Breast epithelium (tissue), 4 donors: ENCODE results near the gene KIF12. TPM values are rescaled to one million over a fixed set of nuclear protein-coding genes. Genes with fewer than 3 reads are reported as not detected.
"Not testable (repeated sequence)": the region's sequence is repeated elsewhere in the genome, so short reads cannot be mapped to it uniquely, and the experiment has no call there.

Source experiments
- DNase-seq, 2 donors: peaks; one replicate each; pipeline ENCODE4 v3.0.0-alpha.2; 2019; ENCODE audit warnings: low spot score in 2 of 2
- H3K27ac ChIP-seq, 2 donors: fragments of 200-600 bp; sonication (generic) in 1 of 2; one replicate each; pipeline ENCODE4 v1.5.1; 2016 to 2019; ENCODE audit warnings: mild to moderate bottlenecking in 1 of 2
- H3K27me3 ChIP-seq, 2 donors: fragments of 200-600 bp; sonication (generic) in 1 of 2; one replicate each; pipeline versions ENCODE4 v1.5.1 to v1.6.0; 2017 to 2019; ENCODE audit warnings: control low read depth in 1 of 2, mild to moderate bottlenecking in 1 of 2
- H3K36me3 ChIP-seq: fragments of 200-600 bp; one replicate; pipeline ENCODE4 v1.5.1; 2019
- H3K4me1 ChIP-seq, 2 donors: fragments of 200-600 bp; sonication (generic); one replicate each; pipeline ENCODE4 v1.5.1; 2016 to 2019; ENCODE audit warnings: control low read depth in 1 of 2
- H3K4me3 ChIP-seq, 3 donors: fragments of 200-600 bp; sonication (generic); 1 replicate in 2 of 3; 2 replicates in 1 of 3; pipeline ENCODE4 v1.5.1; 2016 to 2019; ENCODE audit warnings: mild to moderate bottlenecking in 3 of 3, moderate library complexity in 2 of 3
- H3K9me3 ChIP-seq, 2 donors: fragments of 200-600 bp; sonication (generic) in 1 of 2; one replicate each; pipeline ENCODE4 v1.5.1; 2016 to 2019; ENCODE audit warnings: control low read depth in 1 of 2
- CTCF ChIP-seq, 3 donors: fragments of 450-650 bp; IDR thresholded peaks; one replicate each; pipeline ENCODE4 v1.5.1; 2016 to 2017; ENCODE audit warnings: antibody characterized with exemption in 3 of 3, mild to moderate bottlenecking in 3 of 3, moderate library complexity in 3 of 3
- POLR2A ChIP-seq: fragments of 450-650 bp; IDR thresholded peaks from one replicate; pipeline ENCODE4 v1.6.1; 2016; ENCODE audit warnings: antibody characterized with exemption, mild to moderate bottlenecking, moderate library complexity
- POLR2AphosphoS5 ChIP-seq, 3 donors: sonication (generic); formaldehyde crosslinking; IDR thresholded peaks; one replicate each; pipeline ENCODE4 v1.6.1; 2017; ENCODE audit warnings: antibody characterized with exemption in 3 of 3
- intact Hi-C: fragments of 100-400 bp; cut with DNase I; formaldehyde crosslinking; loops from one replicate; pipeline ENCODE4 v1.15.1; 2023; ENCODE audit warnings: low total_unique reads
- total RNA-seq, 3 donors: library from RNA; depleted of rRNA; stranded (reverse); fragments of >200 nt; gene quantifications; one replicate each; pipeline ENCODE4 v1.1.0, GENCODE V29; 2016

Gene KIF12
- total RNA-seq, 3 donors from 2014 or later: 14.4 to 34.4 TPM; not detected in 1

GRCh38 chr9:114047717-114048116 lies 51.4 kb downstream of the KIF12 start:
- no peaks in the 10 kb centered on the region for H3K4me1 ChIP-seq
- H3K36me3 ChIP-seq: no peaks in the 10 kb centered on the region

DNA sequence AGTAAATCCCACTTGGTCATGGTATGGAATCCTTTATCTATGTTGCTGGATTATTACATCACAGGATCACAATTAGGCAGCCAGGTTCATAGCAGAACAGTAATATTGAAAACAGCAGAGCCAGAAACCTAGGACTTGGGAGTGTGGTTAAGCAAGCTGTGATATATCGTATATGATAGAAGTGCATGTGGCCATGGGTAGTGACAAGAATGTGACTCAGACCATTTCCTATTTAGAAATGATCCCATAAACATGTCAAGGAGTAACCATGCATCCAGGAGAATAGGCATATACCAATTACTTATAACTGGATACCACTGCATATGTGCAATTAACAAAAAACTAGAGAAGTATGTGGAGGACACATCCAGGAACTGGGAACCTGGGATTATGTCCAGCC lies 52.2 kb downstream of the KIF12 start:
- TF ChIP-seq POLR2AphosphoS5 (IDR thresholded peaks at IDR 0.05) (no peak), CTCF (IDR thresholded peaks at IDR 0.05) (no peak), POLR2A (no peak)
- DNase-seq: no peak
- Histone ChIP-seq H3K4me3 (no peak overlapping the region), H3K36me3 (no peaks in the 10 kb centered on the region), H3K27ac (no peak overlapping the region), H3K27me3 (no peaks in the 10 kb centered on the region), H3K9me3 (peaks cover 0 to 7% of the 10 kb centered on the region in 2 donors), H3K4me1 (no peaks in the 10 kb centered on the region)
- intact Hi-C loops: no loop called here

More at GRCh38 chr9:114047717-114048116, 51.4 kb downstream of the KIF12 start:
- Histone ChIP-seq H3K4me3 (no peak overlapping the region), H3K27me3 (no peaks in the 10 kb centered on the region), H3K9me3 (peaks cover 0 to 7% of the 10 kb centered on the region in 2 donors), H3K27ac (no peak overlapping the region)
- DNase-seq: peak; percentile 16 to 22
- TF ChIP-seq POLR2AphosphoS5 (IDR thresholded peaks at IDR 0.05) (no peak), CTCF (IDR thresholded peaks at IDR 0.05) (peak in 1 of 3 donors; percentile 20)
- intact Hi-C loops: no loop called here

- Histone ChIP-seq H3K27ac (no peak overlapping the region), H3K4me3 (no peak overlapping the region), H3K27me3 (no peaks in the 10 kb centered on the region), H3K36me3 (no peaks in the 10 kb centered on the region), H3K4me1 (no peaks in the 10 kb centered on the region), H3K9me3 (peaks cover 0 to 7% of the 10 kb centered on the region in 2 donors)
- no peak for DNase-seq
- TF ChIP-seq CTCF (IDR thresholded peaks at IDR 0.05) (no peak), POLR2A (no peak), POLR2AphosphoS5 (IDR thresholded peaks at IDR 0.05) (no peak)
- intact Hi-C loops: no loop called here
Measured at GRCh38 chr9:114046237-114046755, 52.8 kb downstream of the KIF12 start.

- H3K36me3 ChIP-seq, H3K4me3 ChIP-seq, DNase-seq, H3K27ac ChIP-seq, H3K27me3 ChIP-seq, H3K9me3 ChIP-seq, H3K4me1 ChIP-seq, intact Hi-C loops: not testable (repeated sequence)
Measured at GRCh38 chr9:114043660-114044059, 55.4 kb downstream of the KIF12 start.

Other genes starting within 250 kb of the KIF12 start
- 10 to 100 TPM in 2 of 3 donors, 1 to 10 TPM in 1; 4.6 to 11.8 (median 10.4) TPM for gene ZNF618, start 223.0 kb downstream of the KIF12 start, total RNA-seq
- under 1 TPM in 1 of 3 donors, not detected in 2; 0.66 TPM for gene AMBP, start 21.0 kb downstream of the KIF12 start, total RNA-seq
- gene COL27A1, start 56.2 kb upstream of the KIF12 start, total RNA-seq: 10 to 100 TPM in 1 of 3 donors, 1 to 10 TPM in 2; 3.5 to 22.0 (median 6.7) TPM
- gene ORM1, start 223.8 kb upstream of the KIF12 start, total RNA-seq: 1 to 10 TPM in 1 of 3 donors, not detected in 2; 8.3 TPM
- 1 to 10 TPM in 2 of 3 donors, not detected in 1; 1.6 to 2.9 TPM for gene ORM2, start 230.6 kb upstream of the KIF12 start, total RNA-seq